AG09309 (cell line): ENCODE results near the gene PHF5A.

Source experiments
- DNase-seq: peaks from one replicate; pipeline ENCODE4 v3.0.0-alpha.2; 2010; ENCODE audit warnings: low read depth
- H3K4me3 ChIP-seq: 2 replicates; pipeline ENCODE4 v1.5.1; 2011; ENCODE audit warnings: mild to moderate bottlenecking, low read depth, low read length, moderate library complexity; ENCODE audit not compliant: control insufficient read depth
- TF ChIP-seq, protein P1 (sequence below): IDR thresholded peaks from 2 replicates; pipeline ENCODE4 v1.5.1; 2011; ENCODE audit warnings: mild to moderate bottlenecking, low read depth, low read length, inconsistent platforms; ENCODE audit not compliant: insufficient read depth, control insufficient read depth; ENCODE audit errors: missing control alignments

The PHF5A gene

DNA sequence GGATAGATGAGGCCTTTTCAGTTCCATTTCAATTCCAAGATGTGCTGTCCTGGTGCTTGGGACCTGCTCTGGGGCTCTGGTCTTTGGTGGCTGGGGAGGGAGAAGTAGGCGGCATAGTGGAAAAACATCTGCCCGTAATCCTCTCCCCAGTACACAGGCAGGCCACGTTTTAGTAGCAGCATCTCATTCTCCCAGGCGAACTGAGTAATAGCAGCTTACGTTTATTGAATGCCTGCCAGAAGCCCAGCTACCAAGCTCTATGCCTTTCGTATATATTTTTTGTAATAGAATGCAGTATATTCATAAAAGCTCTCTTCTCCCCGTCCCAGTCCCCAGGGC is 11.9 kb upstream of the PHF5A start:
- TF ChIP-seq, protein P1, sequence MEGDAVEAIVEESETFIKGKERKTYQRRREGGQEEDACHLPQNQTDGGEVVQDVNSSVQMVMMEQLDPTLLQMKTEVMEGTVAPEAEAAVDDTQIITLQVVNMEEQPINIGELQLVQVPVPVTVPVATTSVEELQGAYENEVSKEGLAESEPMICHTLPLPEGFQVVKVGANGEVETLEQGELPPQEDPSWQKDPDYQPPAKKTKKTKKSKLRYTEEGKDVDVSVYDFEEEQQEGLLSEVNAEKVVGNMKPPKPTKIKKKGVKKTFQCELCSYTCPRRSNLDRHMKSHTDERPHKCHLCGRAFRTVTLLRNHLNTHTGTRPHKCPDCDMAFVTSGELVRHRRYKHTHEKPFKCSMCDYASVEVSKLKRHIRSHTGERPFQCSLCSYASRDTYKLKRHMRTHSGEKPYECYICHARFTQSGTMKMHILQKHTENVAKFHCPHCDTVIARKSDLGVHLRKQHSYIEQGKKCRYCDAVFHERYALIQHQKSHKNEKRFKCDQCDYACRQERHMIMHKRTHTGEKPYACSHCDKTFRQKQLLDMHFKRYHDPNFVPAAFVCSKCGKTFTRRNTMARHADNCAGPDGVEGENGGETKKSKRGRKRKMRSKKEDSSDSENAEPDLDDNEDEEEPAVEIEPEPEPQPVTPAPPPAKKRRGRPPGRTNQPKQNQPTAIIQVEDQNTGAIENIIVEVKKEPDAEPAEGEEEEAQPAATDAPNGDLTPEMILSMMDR = no peak
- DNase-seq = no peak
- no peak overlapping the region for H3K4me3 ChIP-seq

DNA sequence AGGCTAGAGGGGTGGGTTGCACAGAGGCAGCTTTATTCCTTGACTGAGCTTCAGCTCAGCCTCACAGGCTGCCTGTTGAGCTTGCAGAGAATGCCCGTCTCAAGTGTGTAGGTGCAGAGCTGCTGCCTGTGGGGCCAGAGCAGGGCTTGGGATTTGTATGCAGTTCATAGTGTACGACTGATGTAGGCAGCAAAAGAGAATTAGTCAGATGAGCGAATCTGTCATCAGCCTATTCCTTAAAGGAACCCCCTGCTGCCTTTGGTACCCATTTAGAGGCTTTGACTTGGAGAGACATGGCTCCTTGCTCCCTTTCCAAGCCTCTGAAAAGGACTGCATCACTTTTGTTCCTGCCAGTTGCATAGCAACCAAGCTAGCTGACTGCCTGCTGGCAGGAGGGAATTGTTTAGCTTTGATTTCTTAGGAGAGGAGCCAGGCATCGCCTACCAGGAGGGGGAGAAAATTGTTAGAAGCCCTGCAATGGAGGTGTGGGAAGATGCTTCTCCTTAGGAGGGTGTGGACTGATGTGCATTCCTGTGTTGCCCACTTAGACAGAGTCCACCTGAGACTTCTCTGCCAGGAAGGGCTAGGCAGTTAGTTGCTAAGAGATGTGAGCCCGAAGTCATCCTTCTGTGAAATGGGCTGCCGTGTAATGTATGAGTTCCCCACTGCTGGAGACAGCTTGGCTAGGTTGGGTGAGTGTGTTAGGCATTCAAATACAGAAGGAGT is 11.3 kb upstream of the PHF5A start:
- TF ChIP-seq, protein P1 = no peak
- H3K4me3 ChIP-seq = no peak overlapping the region
- DNase-seq = no peak

- no peak overlapping the region for H3K4me3 ChIP-seq
- TF ChIP-seq, protein P1 = no peak
- no peak for DNase-seq
These were observed 10.5 kb upstream of the PHF5A start for GRCh38 chr22:41478891-41479521.

- DNase-seq = no peak
- no peak overlapping the region for H3K4me3 ChIP-seq
- TF ChIP-seq, protein P1 = no peak
These were observed 10.0 kb upstream of the PHF5A start for GRCh38 chr22:41478473-41478872.

- TF ChIP-seq, protein P1 = no peak
- DNase-seq = no peak
- H3K4me3 ChIP-seq = no peak overlapping the region
These were observed 6.5 kb upstream of the PHF5A start for GRCh38 chr22:41474872-41475451.

GRCh38 chr22:41471568-41471967 is 3.1 kb upstream of the PHF5A start:
- TF ChIP-seq, protein P1 = no peak
- DNase-seq = no peak
- H3K4me3 ChIP-seq = no peak overlapping the region
